Activated CD4-positive, alpha-beta T cell treated with anti-CD3 and anti-CD28 coated beads for 24 hours (primary cell): Measurements from ENCODE around the gene MAN1C1.

Experiments used
- DNase-seq, 2 donors: peaks; one replicate each; pipeline ENCODE4 v3.0.0-alpha.2; 2020; ENCODE audit warnings: low read depth in 2 of 2

The MAN1C1 gene

GRCh38 chr1:25739341-25739740 is 122.8 kb downstream of the MAN1C1 start:
- DNase-seq = no peak

GRCh38 chr1:25740071-25740470 is 123.5 kb downstream of the MAN1C1 start:
- DNase-seq = no peak

DNA sequence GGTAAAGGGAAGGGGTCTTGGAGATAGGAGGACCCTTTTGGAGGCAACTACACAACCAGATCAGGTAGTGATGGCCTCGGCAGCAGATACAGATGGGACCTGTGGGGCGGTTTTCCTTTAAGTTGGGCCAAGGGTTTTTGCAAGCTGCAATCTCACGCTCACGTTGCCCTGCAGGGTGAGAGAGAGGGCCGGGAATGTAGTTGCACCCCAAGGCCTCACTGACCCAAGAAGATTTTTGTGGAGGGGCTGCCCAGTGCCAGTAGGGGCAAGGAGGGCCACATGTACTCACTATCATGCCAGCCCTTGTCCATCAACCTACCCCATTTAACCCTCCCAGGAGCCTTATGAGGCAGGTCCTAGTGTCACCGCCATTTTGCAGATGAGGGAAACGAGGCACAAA is 125.7 kb downstream of the MAN1C1 start:
- no peak for DNase-seq

DNA sequence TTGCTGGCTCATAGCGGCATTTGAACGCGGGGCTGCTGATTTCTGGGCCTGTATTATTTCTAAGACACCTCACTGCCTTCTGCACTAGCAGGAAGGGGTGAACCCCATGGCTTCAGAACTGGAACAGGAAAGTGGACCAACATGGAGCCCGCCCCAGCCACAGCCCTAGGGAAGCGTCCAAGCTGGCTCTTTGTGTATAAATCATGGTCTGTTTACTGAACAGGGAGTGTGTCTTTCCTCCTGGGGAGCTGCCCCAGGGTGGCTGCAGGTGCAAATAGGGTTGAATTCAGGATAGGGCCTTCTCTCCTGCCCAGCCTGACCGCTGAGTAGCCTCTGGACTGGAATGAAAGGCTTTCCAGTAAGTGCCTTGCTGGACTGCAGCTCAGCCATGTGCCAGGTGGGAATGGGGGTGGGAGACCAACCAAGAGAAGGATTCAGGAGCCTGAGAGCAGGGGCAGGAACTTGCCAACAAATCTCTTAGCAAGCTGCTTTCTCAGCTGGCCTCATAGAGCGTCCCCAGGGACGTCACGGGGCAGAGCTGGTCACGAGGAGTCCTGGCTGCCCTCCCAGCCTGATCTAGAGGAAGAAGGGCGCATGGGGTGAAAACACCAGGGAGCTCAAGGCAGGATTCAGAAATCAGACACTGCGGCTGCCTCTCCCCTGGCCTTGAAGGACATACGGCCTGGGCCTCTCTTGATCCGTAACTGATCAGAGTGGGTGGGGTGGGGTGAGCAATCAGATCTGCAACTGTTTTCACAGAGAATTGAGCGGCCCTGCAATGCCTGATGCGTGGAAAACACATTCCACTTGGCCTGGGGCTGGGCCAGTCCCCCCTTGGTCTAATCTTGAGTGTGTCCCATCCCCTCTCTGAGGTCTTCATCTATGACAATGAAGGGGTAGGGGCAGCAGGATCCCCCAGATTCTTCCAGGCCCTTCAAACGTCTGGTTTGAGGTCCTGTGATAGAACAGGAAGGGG is 126.9 kb downstream of the MAN1C1 start:
- no peak for DNase-seq

DNA sequence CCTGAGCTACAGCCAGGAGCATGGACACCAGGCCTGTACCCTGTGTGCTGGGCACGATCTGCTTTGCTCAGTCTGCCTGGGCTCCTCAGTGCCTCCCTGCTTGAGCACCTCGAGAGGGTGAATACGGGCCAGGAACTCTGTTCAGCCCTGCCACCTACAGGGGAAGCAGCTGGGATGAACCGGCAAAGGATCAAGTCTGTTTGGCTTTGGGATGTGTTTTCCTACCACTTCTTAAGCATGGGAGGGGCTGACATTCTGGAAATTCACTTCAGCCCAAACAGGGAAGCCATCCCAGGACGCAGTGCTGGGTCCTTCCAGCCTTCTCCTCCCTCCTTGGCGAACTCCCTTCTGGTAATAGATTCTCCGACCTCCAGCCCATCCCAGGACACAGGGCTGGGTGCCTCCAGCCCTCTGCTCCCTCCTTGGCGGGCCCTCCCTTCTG is 127.6 kb downstream of the MAN1C1 start:
- DNase-seq = no peak

GRCh38 chr1:25744636-25745425 is 128.2 kb downstream of the MAN1C1 start:
- no peak for DNase-seq

- no peak for DNase-seq
These were observed 129.9 kb downstream of the MAN1C1 start for GRCh38 chr1:25746299-25747045.

- DNase-seq = no peak
These were observed 130.6 kb downstream of the MAN1C1 start for GRCh38 chr1:25747046-25747719.

DNA sequence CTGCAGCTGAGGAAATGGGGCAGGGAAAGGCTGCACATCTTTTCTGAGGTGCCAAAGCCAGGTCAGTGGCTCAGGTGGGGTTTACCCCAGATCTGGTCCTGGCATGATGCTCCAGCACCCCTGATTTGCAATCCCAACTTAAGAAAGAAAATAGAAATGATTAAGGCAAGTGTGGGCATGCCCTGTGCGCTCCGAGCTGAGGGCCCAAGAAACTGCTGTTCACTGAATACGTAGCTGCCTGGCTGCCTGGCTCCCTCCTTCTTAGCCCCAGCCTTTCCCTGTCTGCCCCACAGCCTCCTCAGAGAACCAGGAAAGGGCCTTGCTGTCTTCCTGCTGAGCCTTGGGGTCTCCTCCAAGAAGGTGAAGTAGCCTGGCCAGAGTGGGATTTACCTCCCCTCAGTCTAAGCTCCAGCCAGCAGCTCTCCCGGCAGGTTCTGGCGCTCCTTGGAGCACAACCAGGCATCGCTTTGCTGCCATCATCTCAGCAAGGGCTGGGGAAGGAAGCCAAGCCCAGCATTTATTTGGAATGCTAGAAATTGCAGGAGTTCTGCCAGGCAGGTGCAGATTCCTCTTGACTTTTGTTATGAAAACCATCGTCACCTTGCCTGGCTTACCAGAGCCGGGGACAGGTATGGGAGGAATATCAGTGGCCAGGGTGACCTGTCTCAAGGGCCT is 132.1 kb downstream of the MAN1C1 start:
- DNase-seq = no peak

GRCh38 chr1:25750923-25751605 is 134.5 kb downstream of the MAN1C1 start:
- no peak for DNase-seq

DNA sequence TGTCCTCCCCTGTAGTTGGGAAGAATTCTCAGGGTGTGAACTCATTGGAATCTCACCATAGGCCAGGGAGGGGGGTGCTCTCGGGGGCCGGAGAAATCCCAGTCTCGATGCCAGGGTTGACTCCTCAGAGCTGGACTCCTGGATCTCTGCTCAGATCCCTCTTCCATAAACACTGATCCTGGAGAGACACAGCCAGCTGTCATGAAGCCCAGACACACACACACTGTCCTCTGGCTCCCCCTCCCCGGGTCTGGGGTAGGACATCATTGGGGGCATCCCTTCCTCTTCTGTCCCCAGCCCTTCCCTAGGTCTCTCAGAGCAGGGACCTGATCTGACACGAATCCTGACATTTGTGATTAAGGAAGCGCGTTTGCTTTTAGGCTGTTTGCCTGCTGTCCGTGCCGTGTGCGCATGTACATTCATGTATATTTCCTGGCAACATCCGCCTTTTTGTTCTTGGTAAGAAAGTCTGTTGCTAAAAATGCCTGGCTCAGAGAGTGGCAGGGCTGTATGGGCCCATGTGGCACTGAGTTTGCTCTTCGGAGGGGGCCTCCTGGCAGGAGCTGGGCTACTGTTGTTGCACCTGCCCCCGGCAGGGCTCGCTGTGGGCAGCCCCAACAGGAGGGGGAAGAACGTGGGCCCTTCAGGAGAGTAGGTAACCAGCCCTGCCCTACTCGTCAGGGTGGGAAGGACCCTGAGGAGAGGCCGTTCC is 138.0 kb downstream of the MAN1C1 start:
- no peak for DNase-seq

GRCh38 chr1:25755475-25756125 is 139.0 kb downstream of the MAN1C1 start:
- no peak for DNase-seq

DNA sequence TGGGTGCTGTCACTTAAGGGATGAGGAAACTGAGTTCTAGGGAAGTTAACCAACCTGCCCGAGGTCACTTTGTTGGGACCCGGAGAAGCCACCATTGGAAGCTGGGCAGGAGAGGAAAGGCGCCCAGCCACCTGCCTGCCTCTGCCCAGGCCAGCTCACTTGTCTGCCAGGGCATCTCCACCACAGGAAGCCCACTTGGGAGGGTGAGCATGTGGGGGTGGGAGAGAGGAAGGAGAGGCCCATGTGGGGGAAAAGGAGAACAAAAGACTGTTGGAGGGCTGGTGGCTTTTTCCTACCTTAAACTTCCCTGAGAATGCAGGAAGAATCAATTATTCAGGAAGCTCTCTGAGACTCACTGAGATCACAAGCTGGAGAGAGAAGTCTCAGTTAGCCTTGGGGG is 139.6 kb downstream of the MAN1C1 start:
- DNase-seq = no peak

DNA sequence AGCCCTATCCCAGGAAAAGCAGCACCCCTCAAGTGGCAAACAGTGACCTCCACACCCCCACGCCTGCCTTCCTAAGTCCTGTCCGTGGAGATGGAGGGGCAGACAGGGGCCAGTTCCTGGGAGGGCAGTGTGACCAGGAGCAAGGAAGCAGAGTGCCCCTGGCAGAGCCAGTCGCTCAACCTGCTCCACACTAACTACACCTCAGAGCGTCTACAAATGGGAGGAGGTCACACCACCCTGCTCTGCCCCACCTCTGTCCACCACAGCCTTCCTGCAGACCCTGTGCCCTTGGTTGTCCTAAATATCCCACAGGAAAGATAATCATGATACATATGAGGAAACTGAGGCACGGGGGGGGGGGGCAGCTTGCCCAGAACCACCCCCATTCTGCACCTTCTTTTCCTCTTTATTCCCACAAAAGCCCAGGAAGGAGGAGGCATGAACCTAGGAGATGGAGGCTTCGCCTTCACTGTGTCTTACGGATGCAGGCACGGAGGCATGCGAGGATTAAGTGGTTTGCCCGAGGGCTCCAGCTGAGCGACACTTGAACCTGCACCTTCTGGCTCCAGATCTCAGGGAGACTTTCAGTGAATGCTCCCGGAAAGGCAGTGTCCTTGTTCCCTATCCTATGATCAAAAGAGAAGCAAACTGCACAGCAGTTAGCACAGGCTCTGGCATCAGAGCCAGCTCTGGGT is 140.7 kb downstream of the MAN1C1 start:
- DNase-seq = no peak

- DNase-seq = no peak
These were observed 141.2 kb downstream of the MAN1C1 start for GRCh38 chr1:25757846-25758185.

DNA sequence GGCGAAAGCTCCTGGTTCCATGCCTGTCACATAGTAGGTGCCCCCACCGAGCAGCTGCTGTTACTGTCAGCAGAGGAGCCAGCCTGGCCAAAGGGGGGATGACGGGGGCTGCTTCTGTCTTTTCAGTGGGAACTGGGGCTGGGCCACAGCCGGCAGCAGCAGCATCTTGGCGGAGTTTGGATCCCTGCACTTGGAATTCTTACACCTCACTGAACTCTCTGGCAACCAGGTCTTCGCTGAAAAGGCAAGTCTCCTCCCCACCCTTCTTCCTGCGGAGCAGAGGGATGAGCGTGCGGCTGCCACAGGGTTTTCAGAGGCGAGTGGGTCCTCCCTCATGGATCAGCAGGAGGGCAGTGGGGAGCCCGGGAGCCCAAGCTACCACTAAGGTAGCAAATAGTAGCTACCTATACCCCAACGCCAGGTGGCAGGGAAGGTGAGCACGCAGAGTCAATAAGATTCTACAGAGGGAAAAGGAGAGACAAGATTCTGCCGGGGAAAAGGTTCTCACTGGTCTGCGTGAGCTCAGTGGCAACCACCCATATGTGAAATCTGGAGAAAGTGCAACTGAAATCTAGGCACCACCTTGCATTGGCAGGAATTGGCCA is 142.0 kb downstream of the MAN1C1 start:
- DNase-seq = no peak

GRCh38 chr1:25760122-25760719 is 143.6 kb downstream of the MAN1C1 start:
- DNase-seq = no peak

- DNase-seq = no peak
These were observed 144.3 kb downstream of the MAN1C1 start for GRCh38 chr1:25760871-25761270.
